Measurements from ENCODE around the gene ZNF562. TPM values are rescaled to one million over a fixed set of nuclear protein-coding genes. Genes with fewer than 3 reads are reported as not detected.
"Not testable (repeated sequence)": the region's sequence is repeated elsewhere in the genome, so short reads cannot be mapped to it uniquely, and the experiment has no call there.

Gene ZNF562
- polyA plus RNA-seq (ENCODE audit: insufficient read length) = 29.9 TPM
- long read RNA-seq, donor 1, partial matches to known transcripts = 0 of 2 reads
- long read RNA-seq, donor 1, other reads (novel, unspliced or antisense) = 0 of 2 reads
- long read RNA-seq, donor 2, partial matches to known transcripts = 0 of 3 reads
- long read RNA-seq, donor 2, other reads (novel, unspliced or antisense) = 0 of 3 reads
- long read RNA-seq, donor 3, partial matches to known transcripts = 0 of 2 reads
- long read RNA-seq, donor 3, other reads (novel, unspliced or antisense) = 0 of 2 reads
- long read RNA-seq, donor 4 = 0 reads
- long read RNA-seq, donor 5 = 0 reads
- long read RNA-seq, donor 6 = 0 reads
- long read RNA-seq, donor 7, full-length matches to known transcripts = 3 of 3 reads
- long read RNA-seq, donor 7, partial matches to known transcripts = 0 of 3 reads
- long read RNA-seq, donor 7, other reads (novel, unspliced or antisense) = 0 of 3 reads
- long read RNA-seq, donor 8 = 0 reads

GRCh38 chr19:9674663-9675357, at the start of gene ZNF562:
Gene ZNF562 (minus strand): TSS chr19:9675100. CDS start chr19:9660744, 14,356 bp downstream.
- peak; percentile 93 for DNase-seq

- DNase-seq = no peak
These were observed 49.3 kb upstream of the ZNF562 start for GRCh38 chr19:9724157-9724556.

GRCh38 chr19:9721861-9722260, 47.0 kb upstream of the ZNF562 start:
- DNase-seq = no peak

- no peak for DNase-seq
These were observed 45.6 kb upstream of the ZNF562 start for GRCh38 chr19:9720541-9720940.

- no peak for DNase-seq
These were observed 36.9 kb upstream of the ZNF562 start for GRCh38 chr19:9711815-9712214.

GRCh38 chr19:9709305-9709704, 34.4 kb upstream of the ZNF562 start:
- DNase-seq = no peak

- DNase-seq = no peak
These were observed 30.9 kb upstream of the ZNF562 start for GRCh38 chr19:9705836-9706235.

GRCh38 chr19:9702186-9702585, 27.3 kb upstream of the ZNF562 start:
- no peak for DNase-seq

GRCh38 chr19:9700229-9700981, 25.5 kb upstream of the ZNF562 start:
- no peak for DNase-seq

- not testable (repeated sequence) for DNase-seq
These were observed 15.4 kb upstream of the ZNF562 start for GRCh38 chr19:9690301-9690700.

GRCh38 chr19:9679996-9680395, 5.1 kb upstream of the ZNF562 start:
- not testable (repeated sequence) for DNase-seq

GRCh38 chr19:9675358-9675901, 530 bp upstream of the ZNF562 start:
- DNase-seq = not testable (repeated sequence)

GRCh38 chr19:9673912-9674662, 813 bp downstream of the ZNF562 start:
- DNase-seq = peak; percentile 3

GRCh38 chr19:9672893-9673292, 2.0 kb downstream of the ZNF562 start:
- DNase-seq = no peak

GRCh38 chr19:9671655-9672054, 3.2 kb downstream of the ZNF562 start:
- no peak for DNase-seq

- DNase-seq = no peak
These were observed 6.4 kb downstream of the ZNF562 start for GRCh38 chr19:9668544-9668943.

- no peak for DNase-seq
These were observed 7.0 kb downstream of the ZNF562 start for GRCh38 chr19:9667898-9668297.

- DNase-seq = no peak
These were observed 16.1 kb downstream of the ZNF562 start for GRCh38 chr19:9658769-9659168.

- DNase-seq = not testable (repeated sequence)
These were observed 21.8 kb downstream of the ZNF562 start for GRCh38 chr19:9653066-9653555.

- DNase-seq = not testable (repeated sequence)
These were observed 23.4 kb downstream of the ZNF562 start for GRCh38 chr19:9651464-9651863.

GRCh38 chr19:9650345-9650744, 24.6 kb downstream of the ZNF562 start:
- DNase-seq = no peak
